Measurements from ENCODE around the gene FBXL7. TPM values are rescaled to one million over a fixed set of nuclear protein-coding genes. Genes with fewer than 3 reads are reported as not detected.

The FBXL7 gene
- total and polyA plus RNA-seq, 2 experiments from 2014 or later, result 4.5 to 15.2 TPM

GRCh38 chr5:15968993-15969392 lies 469.0 kb downstream of the FBXL7 start:
- H3K36me3 Mint-ChIP-seq (ENCODE audit: low read depth), result no peaks in the 10 kb centered on the region
- H3K36me3 ChIP-seq (ENCODE audit: insufficient read depth), result no peaks in the 10 kb centered on the region
- no peaks in the 10 kb centered on the region for H3K4me1 Mint-ChIP-seq
- H3K79me2 ChIP-seq (replicated peaks; ENCODE audit: insufficient read depth), result no peaks in the 10 kb centered on the region
- H3K4me3 ChIP-seq, result no peak overlapping the region
- H3K27me3 Mint-ChIP-seq (ENCODE audit: insufficient read depth, low read depth, poor library complexity), result peaks cover 2% of the 10 kb centered on the region
- no peak for ATAC-seq
- TF ChIP-seq REST (IDR thresholded peaks at IDR 0.05; ENCODE audit: unreplicated experiment) (no peak), EZH2 (IDR thresholded peaks at IDR 0.05; ENCODE audit: low read depth, unreplicated experiment) (no peak), STAT1 (IDR thresholded peaks at IDR 0.05; ENCODE audit: unreplicated experiment) (no peak), JUNB (IDR thresholded peaks at IDR 0.05; ENCODE audit: unreplicated experiment) (no peak), CREB1 (CRISPR knock-in tag; IDR thresholded peaks at IDR 0.05; ENCODE audit: low read depth) (no peak), EZH2phosphoT487 (IDR thresholded peaks at IDR 0.05; ENCODE audit: unreplicated experiment) (no peak), ZNF114 (CRISPR knock-in tag; IDR thresholded peaks at IDR 0.05) (no peak), ZNF331 (CRISPR knock-in tag; IDR thresholded peaks at IDR 0.05; ENCODE audit: low read depth) (no peak), NANOG (IDR thresholded peaks at IDR 0.05; ENCODE audit: borderline replicate concordance) (no peak), POLR2AphosphoS5 (IDR thresholded peaks at IDR 0.05; ENCODE audit: low read depth) (no peak), ETS1 (IDR thresholded peaks at IDR 0.05) (no peak)
- TF ChIP-seq, protein P1, sequence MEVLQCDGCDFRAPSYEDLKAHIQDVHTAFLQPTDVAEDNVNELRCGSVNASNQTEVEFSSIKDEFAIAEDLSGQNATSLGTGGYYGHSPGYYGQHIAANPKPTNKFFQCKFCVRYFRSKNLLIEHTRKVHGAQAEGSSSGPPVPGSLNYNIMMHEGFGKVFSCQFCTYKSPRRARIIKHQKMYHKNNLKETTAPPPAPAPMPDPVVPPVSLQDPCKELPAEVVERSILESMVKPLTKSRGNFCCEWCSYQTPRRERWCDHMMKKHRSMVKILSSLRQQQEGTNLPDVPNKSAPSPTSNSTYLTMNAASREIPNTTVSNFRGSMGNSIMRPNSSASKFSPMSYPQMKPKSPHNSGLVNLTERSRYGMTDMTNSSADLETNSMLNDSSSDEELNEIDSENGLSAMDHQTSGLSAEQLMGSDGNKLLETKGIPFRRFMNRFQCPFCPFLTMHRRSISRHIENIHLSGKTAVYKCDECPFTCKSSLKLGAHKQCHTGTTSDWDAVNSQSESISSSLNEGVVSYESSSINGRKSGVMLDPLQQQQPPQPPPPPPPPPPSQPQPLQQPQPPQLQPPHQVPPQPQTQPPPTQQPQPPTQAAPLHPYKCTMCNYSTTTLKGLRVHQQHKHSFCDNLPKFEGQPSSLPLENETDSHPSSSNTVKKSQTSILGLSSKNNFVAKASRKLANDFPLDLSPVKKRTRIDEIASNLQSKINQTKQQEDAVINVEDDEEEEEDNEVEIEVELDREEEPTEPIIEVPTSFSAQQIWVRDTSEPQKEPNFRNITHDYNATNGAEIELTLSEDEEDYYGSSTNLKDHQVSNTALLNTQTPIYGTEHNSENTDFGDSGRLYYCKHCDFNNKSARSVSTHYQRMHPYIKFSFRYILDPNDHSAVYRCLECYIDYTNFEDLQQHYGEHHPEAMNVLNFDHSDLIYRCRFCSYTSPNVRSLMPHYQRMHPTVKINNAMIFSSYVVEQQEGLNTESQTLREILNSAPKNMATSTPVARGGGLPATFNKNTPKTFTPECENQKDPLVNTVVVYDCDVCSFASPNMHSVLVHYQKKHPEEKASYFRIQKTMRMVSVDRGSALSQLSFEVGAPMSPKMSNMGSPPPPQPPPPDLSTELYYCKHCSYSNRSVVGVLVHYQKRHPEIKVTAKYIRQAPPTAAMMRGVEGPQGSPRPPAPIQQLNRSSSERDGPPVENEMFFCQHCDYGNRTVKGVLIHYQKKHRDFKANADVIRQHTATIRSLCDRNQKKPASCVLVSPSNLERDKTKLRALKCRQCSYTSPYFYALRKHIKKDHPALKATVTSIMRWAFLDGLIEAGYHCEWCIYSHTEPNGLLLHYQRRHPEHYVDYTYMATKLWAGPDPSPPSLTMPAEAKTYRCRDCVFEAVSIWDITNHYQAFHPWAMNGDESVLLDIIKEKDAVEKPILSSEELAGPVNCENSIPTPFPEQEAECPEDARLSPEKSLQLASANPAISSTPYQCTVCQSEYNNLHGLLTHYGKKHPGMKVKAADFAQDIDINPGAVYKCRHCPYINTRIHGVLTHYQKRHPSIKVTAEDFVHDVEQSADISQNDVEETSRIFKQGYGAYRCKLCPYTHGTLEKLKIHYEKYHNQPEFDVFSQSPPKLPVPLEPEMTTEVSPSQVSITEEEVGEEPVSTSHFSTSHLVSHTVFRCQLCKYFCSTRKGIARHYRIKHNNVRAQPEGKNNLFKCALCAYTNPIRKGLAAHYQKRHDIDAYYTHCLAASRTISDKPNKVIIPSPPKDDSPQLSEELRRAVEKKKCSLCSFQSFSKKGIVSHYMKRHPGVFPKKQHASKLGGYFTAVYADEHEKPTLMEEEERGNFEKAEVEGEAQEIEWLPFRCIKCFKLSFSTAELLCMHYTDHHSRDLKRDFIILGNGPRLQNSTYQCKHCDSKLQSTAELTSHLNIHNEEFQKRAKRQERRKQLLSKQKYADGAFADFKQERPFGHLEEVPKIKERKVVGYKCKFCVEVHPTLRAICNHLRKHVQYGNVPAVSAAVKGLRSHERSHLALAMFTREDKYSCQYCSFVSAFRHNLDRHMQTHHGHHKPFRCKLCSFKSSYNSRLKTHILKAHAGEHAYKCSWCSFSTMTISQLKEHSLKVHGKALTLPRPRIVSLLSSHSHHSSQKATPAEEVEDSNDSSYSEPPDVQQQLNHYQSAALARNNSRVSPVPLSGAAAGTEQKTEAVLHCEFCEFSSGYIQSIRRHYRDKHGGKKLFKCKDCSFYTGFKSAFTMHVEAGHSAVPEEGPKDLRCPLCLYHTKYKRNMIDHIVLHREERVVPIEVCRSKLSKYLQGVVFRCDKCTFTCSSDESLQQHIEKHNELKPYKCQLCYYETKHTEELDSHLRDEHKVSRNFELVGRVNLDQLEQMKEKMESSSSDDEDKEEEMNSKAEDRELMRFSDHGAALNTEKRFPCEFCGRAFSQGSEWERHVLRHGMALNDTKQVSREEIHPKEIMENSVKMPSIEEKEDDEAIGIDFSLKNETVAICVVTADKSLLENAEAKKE (CRISPR knock-in tag; IDR thresholded peaks at IDR 0.05), result no peak
- TF ChIP-seq, protein P2, sequence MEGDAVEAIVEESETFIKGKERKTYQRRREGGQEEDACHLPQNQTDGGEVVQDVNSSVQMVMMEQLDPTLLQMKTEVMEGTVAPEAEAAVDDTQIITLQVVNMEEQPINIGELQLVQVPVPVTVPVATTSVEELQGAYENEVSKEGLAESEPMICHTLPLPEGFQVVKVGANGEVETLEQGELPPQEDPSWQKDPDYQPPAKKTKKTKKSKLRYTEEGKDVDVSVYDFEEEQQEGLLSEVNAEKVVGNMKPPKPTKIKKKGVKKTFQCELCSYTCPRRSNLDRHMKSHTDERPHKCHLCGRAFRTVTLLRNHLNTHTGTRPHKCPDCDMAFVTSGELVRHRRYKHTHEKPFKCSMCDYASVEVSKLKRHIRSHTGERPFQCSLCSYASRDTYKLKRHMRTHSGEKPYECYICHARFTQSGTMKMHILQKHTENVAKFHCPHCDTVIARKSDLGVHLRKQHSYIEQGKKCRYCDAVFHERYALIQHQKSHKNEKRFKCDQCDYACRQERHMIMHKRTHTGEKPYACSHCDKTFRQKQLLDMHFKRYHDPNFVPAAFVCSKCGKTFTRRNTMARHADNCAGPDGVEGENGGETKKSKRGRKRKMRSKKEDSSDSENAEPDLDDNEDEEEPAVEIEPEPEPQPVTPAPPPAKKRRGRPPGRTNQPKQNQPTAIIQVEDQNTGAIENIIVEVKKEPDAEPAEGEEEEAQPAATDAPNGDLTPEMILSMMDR (conservative IDR thresholded peaks at IDR 0.05; ENCODE audit: low read depth in 2 of 2), result no peak
- H3K4me2 ChIP-seq, result no peak overlapping the region
- H3K9me2 ChIP-seq (ENCODE audit: insufficient read depth), result peaks cover 19% of the 10 kb centered on the region; the same call in 1 of the 2 replicates
- H3K27ac Mint-ChIP-seq, result no peak overlapping the region
- no peaks in the 10 kb centered on the region for H3K4me1 ChIP-seq (ENCODE audit: insufficient read depth)
- no peak overlapping the region for H3K27ac ChIP-seq (ENCODE audit: low read depth)
- no peak overlapping the region for H2AFZ ChIP-seq
- no peak overlapping the region for H3K4me3 Mint-ChIP-seq
- no peaks in the 10 kb centered on the region for H3K9me3 Mint-ChIP-seq
- no peaks in the 10 kb centered on the region for H3K27me3 ChIP-seq (ENCODE audit: insufficient read depth)
- H4K20me1 ChIP-seq (replicated peaks; ENCODE audit: insufficient read depth), result no peaks in the 10 kb centered on the region
- DNase-seq (ENCODE audit: low spot score), result no peak
- no peaks in the 10 kb centered on the region for H3F3A ChIP-seq (replicated peaks; ENCODE audit: low read depth)
